Endothelial cell of umbilical vein (primary cell): ENCODE data around the gene OR9K2. TPM values are rescaled to one million over a fixed set of nuclear protein-coding genes. Genes with fewer than 3 reads are reported as not detected.

Experiments used
- BruUV-seq: library from RNA; stranded (reverse); fragments of 400-500 nt; replicated peaks from 2 replicates; lab custom pipeline; 2021; lab: Mats Ljungman, UMichigan
- CTCF ChIA-PET: fragments of 300-600, 350-600 bp; sonication (Branson Sonifier 250); formaldehyde crosslinking; loops from one replicate; lab custom pipeline; 2021; ENCODE audit warnings: antibody characterized with exemption, inconsistent platforms; lab: Charles Lee
- POLR2A ChIA-PET: fragments of 300-600, 350-600 bp; sonication (Branson Sonifier 250); formaldehyde crosslinking; loops from one replicate; lab custom pipeline; 2021; ENCODE audit warnings: antibody characterized with exemption, inconsistent platforms; lab: Charles Lee
- DNase-seq: peaks from one replicate; pipeline ENCODE4 v3.0.0-alpha.2; 2011; ENCODE audit warnings: low read depth, low spot score
- FAIRE-seq: peaks from 2 replicates; lab custom pipeline; 2011; peaks lifted over from hg19 to GRCh38; lab: Jason Lieb, UNC
- H2AFZ ChIP-seq: 2 replicates; pipeline ENCODE4 v1.6.0; 2012; ENCODE audit warnings: low read depth, low read length, control low read depth, inconsistent platforms
- H3K27ac ChIP-seq: 2 replicates; pipeline ENCODE4 v1.5.1; 2011; ENCODE audit warnings: low read depth, mild to moderate bottlenecking, control low read depth, low read length, moderate library complexity; ENCODE audit not compliant: insufficient read depth
- H3K27me3 ChIP-seq, 2 experiments: 2 replicates each; pipeline versions ENCODE4 v1.6.0 to v1.6.1; 2011; ENCODE audit warnings: low read length in 2 of 2, mixed read lengths in 1 of 2; ENCODE audit not compliant: control insufficient read depth in 2 of 2, insufficient read depth in 2 of 2
- H3K36me3 ChIP-seq, 2 experiments: 2 replicates in 1 of 2; 3 replicates in 1 of 2; pipeline ENCODE4 v1.5.1; 2011; ENCODE audit warnings: low read length in 2 of 2, mild to moderate bottlenecking in 1 of 2, moderate library complexity in 1 of 2; ENCODE audit not compliant: control insufficient read depth in 2 of 2, insufficient read depth in 2 of 2; ENCODE audit errors: extremely low read depth in 1 of 2
- H3K4me1 ChIP-seq: 3 replicates; pipeline ENCODE4 v1.5.1; 2011; ENCODE audit warnings: mild to moderate bottlenecking, low read length; ENCODE audit not compliant: control insufficient read depth, insufficient read depth; ENCODE audit errors: extremely low read depth
- H3K4me2 ChIP-seq: 2 replicates; pipeline ENCODE4 v1.6.1; 2011; ENCODE audit warnings: low read length, control low read depth, mixed read lengths; ENCODE audit not compliant: insufficient read depth
- H3K4me3 ChIP-seq, 3 experiments: fragments of 200-600 bp in 1 of 3; sonication (generic), shearing (Covaris generic) in 1 of 3; replicated peaks in 1 of 3; 2 replicates each; pipeline ENCODE4 v1.5.1; 2011 to 2016; ENCODE audit warnings: control low read depth in 3 of 3, low read length in 3 of 3, mild to moderate bottlenecking in 2 of 3, inconsistent platforms in 1 of 3, low read depth in 1 of 3, moderate library complexity in 1 of 3; ENCODE audit not compliant: insufficient read depth in 1 of 3
- H3K79me2 ChIP-seq: 2 replicates; pipeline ENCODE4 v1.6.0; 2012; ENCODE audit warnings: low read length, inconsistent platforms; ENCODE audit not compliant: control insufficient read depth, insufficient read depth
- H3K9ac ChIP-seq: replicated peaks from 2 replicates; pipeline ENCODE3; 2011; ENCODE audit warnings: low read length, control low read depth; ENCODE audit not compliant: insufficient read depth; ENCODE audit errors: extremely low read depth
- H3K9me1 ChIP-seq: replicated peaks from 3 replicates; pipeline ENCODE4 v1.6.0; 2011; ENCODE audit warnings: mild to moderate bottlenecking, low read length; ENCODE audit not compliant: control insufficient read depth, insufficient read depth; ENCODE audit errors: extremely low read depth
- H3K9me3 ChIP-seq: replicated peaks from 2 replicates; pipeline ENCODE4 v1.5.1; 2012; ENCODE audit warnings: low read length, inconsistent platforms; ENCODE audit not compliant: control insufficient read depth, insufficient read depth
- H4K20me1 ChIP-seq: replicated peaks from 2 replicates; pipeline ENCODE3; 2011; ENCODE audit warnings: mild to moderate bottlenecking, low read length; ENCODE audit not compliant: control insufficient read depth, insufficient read depth; ENCODE audit errors: extremely low read depth
- CTCF ChIP-seq, 2 donors: IDR thresholded peaks; 1 replicate in 1 of 2; 2 replicates in 1 of 2; pipeline ENCODE4 v1.5.1; 2011; ENCODE audit warnings: low read length in 2 of 2, mild to moderate bottlenecking in 2 of 2, moderate library complexity in 2 of 2, control low read depth in 1 of 2, inconsistent platforms in 1 of 2, low read depth in 1 of 2; ENCODE audit not compliant: insufficient read depth in 1 of 2; ENCODE audit errors: extremely low read depth in 1 of 2
- EZH2 ChIP-seq: IDR thresholded peaks from 2 replicates; pipeline ENCODE4 v1.6.1; 2012; ENCODE audit warnings: borderline replicate concordance, low read depth, mild to moderate bottlenecking, moderate library complexity, low read length, inconsistent platforms; ENCODE audit not compliant: severe bottlenecking
- FOS ChIP-seq: IDR thresholded peaks from 2 replicates; pipeline ENCODE4 v1.6.1; 2011; ENCODE audit warnings: mild to moderate bottlenecking, low read length, moderate library complexity, borderline replicate concordance; ENCODE audit not compliant: insufficient read depth
- GATA2 ChIP-seq: IDR thresholded peaks from 2 replicates; pipeline ENCODE4 v1.7.0; 2011; ENCODE audit warnings: low read depth, mild to moderate bottlenecking, moderate library complexity, mixed read lengths, low read length; ENCODE audit not compliant: insufficient read length, insufficient read depth
- JUN ChIP-seq: IDR thresholded peaks from 2 replicates; pipeline ENCODE4 v1.6.1; 2011; ENCODE audit warnings: borderline replicate concordance, low read depth; ENCODE audit not compliant: insufficient read length, insufficient read depth
- MAX ChIP-seq: IDR thresholded peaks from 2 replicates; pipeline ENCODE4 v1.6.1; 2011; ENCODE audit not compliant: insufficient read depth, insufficient read length
- MYC ChIP-seq: IDR thresholded peaks from one replicate; pipeline ENCODE4 v1.6.1; 2011; ENCODE audit warnings: mild to moderate bottlenecking, low read depth, low read length
- POLR2A ChIP-seq: IDR thresholded peaks from 2 replicates; pipeline ENCODE4 v1.6.1; 2012; ENCODE audit warnings: low read depth, mild to moderate bottlenecking, control low read depth, low read length
- POLR2AphosphoS5 ChIP-seq: IDR thresholded peaks from 2 replicates; pipeline ENCODE4 v1.6.1; 2012; ENCODE audit warnings: low read depth, mild to moderate bottlenecking, control low read depth, low read length, moderate library complexity; ENCODE audit not compliant: insufficient read depth
- dilution Hi-C: fragments of 300-500 bp; cut with MboI; formaldehyde crosslinking; loops from one replicate; pipeline ENCODE4 v1.15.0; 2019; ENCODE audit warnings: low sequenced_read_pairs; ENCODE audit not compliant: extremely low pct_ligation_motif_present
- intact Hi-C: fragments of 100-400 bp; cut with micrococcal nuclease; formaldehyde crosslinking; loops from one replicate; pipeline ENCODE4 v1.10.0; 2022
- polyA plus RNA-seq, 4 experiments: library from polyadenylated mRNA; depleted of rRNA in 3 of 4; stranded (reverse) in 3 of 4; unstranded in 1 of 4; fragments of >200 nt; gene quantifications; 2 replicates each; pipeline versions ENCODE4 v1.2.1 to v1.2.3, GENCODE V29; 2011 to 2012; ENCODE audit warnings: missing spikeins in 1 of 4
- total RNA-seq: library from RNA; stranded (reverse); gene quantifications from 2 replicates; pipeline ENCODE4 v1.2.3, GENCODE V29; 2021

OR9K2 gene
- total and polyA plus RNA-seq, 2 donors (not counting 3 experiments of a cell fraction or from before 2014, with no cell fraction given) = not detected

GRCh38 chr12:55173456-55173855 lies 47.2 kb downstream of the OR9K2 start:
- DNase-seq (no peak), FAIRE-seq (no peak)

More at GRCh38 chr12:55173456-55173855, 47.2 kb downstream of the OR9K2 start:
- ChIA-PET POLR2A (no interaction called here), CTCF (interaction anchor here (2.0 kb wide), 1 partner anchor 16 kb away, joined by 6 read pairs; no protein-coding TSS in a partner anchor)
- Histone ChIP-seq H3K4me1 (no peaks in the 10 kb centered on the region), H3K4me3 (no peak overlapping the region), H4K20me1 (no peaks in the 10 kb centered on the region), H3K9me1 (no peaks in the 10 kb centered on the region), H3K4me2 (no peak overlapping the region), H3K9ac (no peak overlapping the region), H3K36me3 (no peaks in the 10 kb centered on the region), H3K9me3 (no peaks in the 10 kb centered on the region), H3K79me2 (no peaks in the 10 kb centered on the region), H3K27me3 (no peaks in the 10 kb centered on the region), H2AFZ (no peak overlapping the region), H3K27ac (no peak overlapping the region)
- BruUV-seq = no TSS peak
- dilution Hi-C loops = no loop called here
- intact Hi-C loops = no loop called here
- no peak for TF ChIP-seq POLR2A
- no peak for TF ChIP-seq POLR2AphosphoS5
- TF ChIP-seq JUN = no peak
- TF ChIP-seq MAX = no peak
- no peak for TF ChIP-seq CTCF (IDR thresholded peaks at IDR 0.05; ENCODE audit: extremely low read depth in 1 of 2, insufficient read depth in 1 of 2, low read depth in 1 of 2, low read length in 2 of 2)
- TF ChIP-seq GATA2 = no peak
- no peak for TF ChIP-seq EZH2
- no peak for TF ChIP-seq MYC
- TF ChIP-seq FOS = no peak

Other genes starting within 250 kb of the OR9K2 start
- not detected in 2 replicates for gene TESPA1, start 141.6 kb upstream of the OR9K2 start, total RNA-seq
- gene TESPA1, start 141.6 kb upstream of the OR9K2 start, polyA plus RNA-seq = not detected in 2 replicates
- not detected in 2 replicates for gene NEUROD4, start 106.4 kb upstream of the OR9K2 start, total RNA-seq
- not detected in 2 replicates for gene NEUROD4, start 106.4 kb upstream of the OR9K2 start, polyA plus RNA-seq
- not detected in 2 replicates for gene OR10A7, start 94.6 kb downstream of the OR9K2 start, total RNA-seq
- not detected in 2 replicates for gene OR10A7, start 94.6 kb downstream of the OR9K2 start, polyA plus RNA-seq
- not detected in 2 replicates for gene OR6C74, start 118.2 kb downstream of the OR9K2 start, total RNA-seq
- gene OR6C74, start 118.2 kb downstream of the OR9K2 start, polyA plus RNA-seq = not detected in 2 replicates
- not detected in 2 replicates for gene OR6C6, start 170.2 kb downstream of the OR9K2 start, total RNA-seq
- not detected in 2 replicates for gene OR6C6, start 170.2 kb downstream of the OR9K2 start, polyA plus RNA-seq
- gene OR6C1, start 187.9 kb downstream of the OR9K2 start, total RNA-seq = not detected in 2 replicates
- gene OR6C1, start 187.9 kb downstream of the OR9K2 start, polyA plus RNA-seq = not detected in 2 replicates
- not detected in 2 replicates for gene OR6C3, start 204.3 kb downstream of the OR9K2 start, total RNA-seq
- gene OR6C3, start 204.3 kb downstream of the OR9K2 start, polyA plus RNA-seq = not detected in 2 replicates
- gene OR6C75, start 236.6 kb downstream of the OR9K2 start, total RNA-seq = not detected in 2 replicates
- gene OR6C75, start 236.6 kb downstream of the OR9K2 start, polyA plus RNA-seq = not detected in 2 replicates